Fibroblast of peridontal ligament (primary cell): ENCODE results near the gene ENO1.

Experiments used
- DNase-seq: peaks from one replicate; pipeline ENCODE4 v3.0.0-alpha.2; 2010; ENCODE audit errors: extremely low read depth

ENO1 gene

DNA sequence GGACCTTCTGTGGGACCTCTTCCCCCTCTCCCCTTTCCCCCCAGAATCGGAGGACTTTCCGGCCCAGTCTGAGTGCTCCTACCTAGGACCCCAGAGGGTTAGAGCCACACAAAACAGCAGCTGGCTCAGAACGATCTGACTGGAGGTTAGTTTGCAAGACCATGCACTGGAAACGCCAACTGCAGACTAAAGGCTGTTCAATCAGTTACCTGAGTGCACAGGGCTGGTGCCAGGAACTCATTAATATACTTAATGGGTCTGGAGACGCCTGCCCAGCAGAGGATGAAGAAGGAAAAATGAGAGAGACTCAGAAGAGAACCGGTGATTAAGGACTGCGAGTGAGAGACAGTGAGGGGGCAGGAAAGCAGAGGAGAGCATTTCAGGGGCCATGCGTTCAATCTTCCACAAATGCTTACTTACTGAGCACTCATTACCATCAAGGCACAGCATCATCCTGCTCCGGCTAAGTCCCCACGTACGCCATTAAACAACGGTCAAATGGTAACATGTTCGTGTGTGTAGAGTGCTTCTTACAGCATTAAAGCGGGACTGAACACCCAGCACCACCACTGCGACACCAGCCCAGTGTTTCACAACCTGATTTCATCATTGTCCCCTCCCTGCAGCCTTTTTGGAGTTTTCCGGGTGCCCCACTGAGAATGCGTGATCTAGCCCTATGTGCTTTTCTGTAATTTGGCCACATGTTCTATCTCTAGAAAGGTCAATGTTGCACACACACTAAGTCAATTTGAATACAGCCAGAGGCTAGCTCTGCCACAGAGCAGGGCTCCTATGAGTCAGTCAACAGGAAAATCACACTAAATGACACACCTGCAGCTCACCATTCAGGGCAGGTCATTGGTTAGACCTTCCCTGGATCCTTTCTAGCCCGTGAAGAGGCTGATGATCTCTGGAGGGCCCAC is 7.6 kb downstream of the ENO1 start:
- DNase-seq = no peak

DNA sequence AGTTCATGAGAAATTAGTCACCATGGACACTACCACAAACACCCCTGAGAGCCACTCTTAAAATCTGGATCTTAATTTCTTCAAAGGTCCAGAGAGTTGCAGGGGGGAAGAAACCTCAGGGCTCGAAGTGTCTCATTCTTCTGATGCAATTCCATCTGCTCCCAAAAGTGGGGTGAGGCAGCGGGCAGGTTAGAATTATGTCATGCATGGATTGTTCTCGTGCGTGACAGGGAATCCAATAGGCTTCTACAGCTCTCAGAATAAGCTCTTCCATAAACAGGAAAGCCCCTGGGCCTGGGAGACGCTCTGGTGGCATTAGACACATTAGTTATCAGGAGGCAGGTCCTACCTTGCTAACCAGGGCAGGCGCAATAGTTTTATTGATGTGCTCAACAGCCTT is 8.4 kb downstream of the ENO1 start:
- DNase-seq = no peak

GRCh38 chr1:8867878-8868567 is 10.5 kb downstream of the ENO1 start:
- no peak for DNase-seq

DNA sequence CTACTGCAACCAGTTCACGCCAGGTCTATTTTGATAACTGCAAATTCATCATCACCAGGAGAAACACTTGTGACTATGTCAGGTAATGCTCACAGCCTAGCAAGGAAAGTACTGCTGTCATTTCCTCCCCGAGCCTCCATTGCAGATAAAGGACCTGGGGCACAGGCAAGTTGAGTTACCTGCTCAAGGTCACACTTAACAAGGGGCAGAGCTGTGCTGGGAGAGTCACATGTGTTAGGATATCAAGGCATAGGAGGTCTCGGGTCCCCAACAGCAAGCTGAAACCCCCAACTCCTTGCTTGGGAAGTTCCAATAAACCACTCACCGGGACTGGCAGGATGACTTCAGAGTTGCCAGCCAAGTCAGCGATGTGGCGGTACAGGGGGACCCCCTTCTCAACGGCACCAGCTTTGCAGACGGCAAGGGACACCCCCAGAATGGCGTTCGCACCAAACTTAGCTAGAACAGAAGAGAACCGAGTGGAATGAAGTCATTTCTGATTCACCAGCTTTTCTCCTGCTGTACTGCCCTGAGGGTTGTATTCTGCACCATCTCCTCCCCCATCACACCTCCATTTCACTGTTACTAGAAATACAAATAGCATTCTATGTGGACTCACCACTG is 11.6 kb downstream of the ENO1 start:
- no peak for DNase-seq

DNA sequence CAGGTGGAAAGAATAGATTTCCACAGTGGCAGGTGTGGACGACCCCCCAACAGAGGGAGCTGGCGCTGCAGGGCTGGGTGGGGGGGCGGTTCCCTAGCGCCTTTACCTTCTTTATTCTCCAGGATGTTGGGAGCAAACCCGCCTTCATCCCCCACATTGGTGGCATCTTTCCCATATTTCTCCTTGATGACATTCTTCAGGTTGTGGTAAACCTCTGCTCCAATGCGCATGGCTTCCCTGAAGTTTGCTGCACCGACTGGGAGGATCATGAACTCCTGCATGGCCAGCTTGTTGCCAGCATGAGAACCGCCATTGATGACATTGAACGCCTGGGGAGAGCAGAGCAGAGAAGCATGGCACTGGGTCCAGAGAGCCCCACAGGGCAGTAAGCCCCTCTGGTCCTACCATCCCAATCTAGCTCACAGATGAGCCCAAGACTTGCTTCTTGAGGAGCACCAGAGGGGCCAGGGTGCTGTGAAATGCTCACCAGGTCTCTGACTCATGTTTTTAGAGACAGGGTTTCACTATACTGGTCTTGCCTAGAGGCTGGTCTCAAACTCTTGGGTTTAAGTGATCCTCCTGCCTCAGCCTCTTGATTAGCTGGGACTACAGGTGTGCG is 12.2 kb downstream of the ENO1 start:
- no peak for DNase-seq

DNA sequence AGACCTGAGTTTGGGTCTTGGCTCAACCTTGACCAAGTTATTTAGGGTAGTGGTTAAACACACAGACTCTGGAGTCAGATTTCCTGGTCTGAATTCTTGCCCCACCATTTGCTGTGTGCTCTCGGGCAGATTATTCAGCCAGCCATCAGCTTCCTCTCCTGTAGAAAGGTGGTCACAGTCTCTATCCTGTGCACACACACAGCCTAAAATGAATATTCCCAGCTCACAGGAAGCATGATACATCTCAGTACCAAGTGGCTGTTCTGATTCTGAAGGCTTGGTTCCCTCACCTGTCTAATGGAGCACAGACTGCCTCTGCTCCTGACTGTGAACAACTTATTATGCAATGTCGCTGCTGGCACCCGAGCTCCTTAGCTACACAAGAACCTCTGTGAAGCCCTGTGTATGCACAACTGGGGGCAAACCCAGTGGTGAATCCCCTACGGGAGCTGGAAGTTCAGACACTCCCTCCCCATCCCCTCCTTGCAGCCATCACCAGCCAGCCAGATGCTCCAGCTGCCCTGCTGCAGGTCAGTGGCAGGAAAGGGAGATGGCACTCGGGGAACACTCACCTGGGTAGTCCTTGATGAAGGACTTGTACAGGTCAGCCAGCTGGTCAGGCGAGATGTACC is 13.7 kb downstream of the ENO1 start:
- no peak for DNase-seq

DNA sequence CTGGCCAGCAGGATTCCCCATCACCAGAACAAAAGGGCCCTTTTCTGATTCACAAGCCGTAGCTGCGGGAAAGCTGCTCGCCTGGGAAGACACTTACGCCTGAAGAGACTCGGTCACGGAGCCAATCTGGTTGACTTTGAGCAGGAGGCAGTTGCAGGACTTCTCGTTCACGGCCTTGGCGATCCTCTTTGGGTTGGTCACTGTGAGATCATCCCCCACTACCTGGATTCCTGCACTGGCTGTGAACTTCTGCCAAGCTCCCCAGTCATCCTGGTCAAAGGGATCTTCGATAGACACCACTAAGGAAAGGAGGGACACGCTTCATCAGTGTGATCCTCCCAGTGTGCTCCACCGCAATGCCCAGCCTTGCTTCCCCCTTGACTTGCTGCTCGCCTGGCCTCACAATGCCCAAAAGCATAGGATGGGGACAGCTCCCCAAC is 14.7 kb downstream of the ENO1 start:
- DNase-seq = no peak

GRCh38 chr1:8863138-8863537 is 15.3 kb downstream of the ENO1 start:
- no peak for DNase-seq

DNA sequence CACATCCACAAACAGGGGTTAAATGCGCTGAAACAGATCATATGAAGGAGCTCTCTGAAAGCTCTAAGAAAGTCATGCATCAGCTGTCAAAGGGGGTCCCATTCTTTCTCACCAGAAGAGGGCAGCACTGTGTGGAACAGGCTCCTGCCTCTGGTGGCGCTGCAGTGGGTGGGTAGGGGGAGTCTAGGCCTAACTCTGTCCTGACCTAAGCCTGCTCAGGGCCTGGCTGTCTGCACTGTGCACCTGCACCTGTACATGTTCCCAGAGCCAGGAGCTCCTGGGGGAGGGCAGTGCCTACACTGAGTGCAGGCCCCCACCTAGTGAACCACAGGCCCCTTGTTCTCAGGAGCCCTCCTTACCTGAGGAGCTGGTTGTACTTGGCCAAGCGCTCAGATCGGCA is 16.0 kb downstream of the ENO1 start:
- no peak for DNase-seq

GRCh38 chr1:8860738-8861516 is 17.6 kb downstream of the ENO1 start:
- DNase-seq = no peak

DNA sequence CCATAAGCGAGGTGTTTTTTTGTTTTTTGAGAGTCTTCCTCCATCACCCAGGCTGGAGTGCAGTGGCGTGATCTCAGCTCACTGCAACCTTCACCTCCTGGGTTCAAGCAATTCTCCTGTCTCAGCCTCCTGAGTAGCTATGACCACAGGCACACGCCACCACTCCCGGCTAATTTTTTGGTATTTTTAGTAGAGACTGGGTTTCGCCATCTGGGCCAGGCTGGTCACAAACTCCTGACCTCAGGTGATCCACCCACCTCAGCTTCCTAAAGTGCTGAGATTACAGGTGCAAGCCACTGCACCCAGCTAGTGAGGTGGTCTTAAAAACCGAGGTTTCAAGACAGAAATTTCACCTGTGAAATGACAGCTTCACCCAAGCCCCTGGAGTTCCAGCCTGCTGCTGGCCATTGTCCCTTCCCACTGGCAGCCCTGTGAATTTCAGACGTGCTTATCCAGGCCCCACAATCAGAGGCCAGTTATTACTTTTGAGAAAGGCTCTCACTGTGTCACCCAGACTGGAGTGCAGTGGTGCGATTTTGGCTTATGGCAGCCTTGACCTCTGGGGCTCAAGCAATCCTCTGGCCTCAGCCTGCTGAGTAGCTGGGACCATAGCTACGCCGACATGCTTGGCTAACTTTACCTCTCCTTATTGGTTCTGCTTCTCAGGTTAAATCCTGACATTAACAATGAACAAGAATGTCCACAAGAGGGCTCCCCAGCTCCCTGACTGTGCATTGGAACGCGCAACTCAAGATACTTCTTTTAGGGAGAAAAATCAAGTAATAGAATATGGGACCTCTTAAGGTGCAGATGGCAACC is 19.4 kb downstream of the ENO1 start:
- peak; percentile 77 for DNase-seq

GRCh38 chr1:8858112-8858668 is 20.3 kb downstream of the ENO1 start:
- DNase-seq = peak; percentile 79

GRCh38 chr1:8856689-8857412 is 21.6 kb downstream of the ENO1 start:
- DNase-seq = no peak

GRCh38 chr1:8854240-8854639 is 24.2 kb downstream of the ENO1 start:
- no peak for DNase-seq

DNA sequence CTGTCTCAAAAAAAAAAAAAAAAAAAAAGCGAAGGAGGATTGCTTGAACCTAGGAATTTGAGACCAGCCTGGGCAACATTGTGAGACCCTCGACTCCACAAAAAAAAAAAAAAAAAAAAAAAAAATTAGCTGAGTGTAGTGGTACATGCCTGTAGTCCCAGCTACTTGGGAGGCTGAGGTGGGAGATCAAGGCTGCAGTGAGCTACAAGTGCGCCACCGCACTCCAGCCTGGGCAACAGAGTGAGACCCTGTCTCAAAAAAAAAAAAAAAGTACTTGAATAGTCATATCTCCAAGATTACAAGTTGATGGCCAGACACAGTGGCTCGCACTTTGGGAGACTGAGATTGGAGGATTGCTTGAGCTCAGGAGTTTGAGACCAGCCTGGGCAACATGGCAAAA is 27.4 kb downstream of the ENO1 start:
- DNase-seq = no peak

GRCh38 chr1:8848663-8849386 is 29.7 kb downstream of the ENO1 start:
- peak; percentile 89 for DNase-seq

DNA sequence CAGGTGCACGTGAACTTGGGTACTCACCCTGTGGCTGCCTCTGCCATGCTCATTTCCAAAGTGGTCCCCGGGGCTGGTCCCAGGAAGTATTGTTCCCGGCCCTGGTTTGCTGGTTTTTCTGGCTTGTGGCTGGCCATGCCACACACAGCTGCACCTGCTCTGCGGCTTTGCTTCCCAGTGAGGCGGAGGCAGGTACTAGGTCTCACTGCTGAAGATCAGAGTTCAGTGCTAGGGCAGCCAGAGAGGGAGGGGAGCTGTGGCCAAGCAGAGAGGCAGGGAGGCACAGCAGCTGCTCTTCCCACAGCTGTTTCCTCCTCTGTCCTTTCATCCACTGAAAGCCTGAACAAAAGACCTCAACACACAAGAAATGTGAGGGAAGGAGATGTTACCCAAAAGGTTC is 30.5 kb downstream of the ENO1 start:
- DNase-seq = no peak

DNA sequence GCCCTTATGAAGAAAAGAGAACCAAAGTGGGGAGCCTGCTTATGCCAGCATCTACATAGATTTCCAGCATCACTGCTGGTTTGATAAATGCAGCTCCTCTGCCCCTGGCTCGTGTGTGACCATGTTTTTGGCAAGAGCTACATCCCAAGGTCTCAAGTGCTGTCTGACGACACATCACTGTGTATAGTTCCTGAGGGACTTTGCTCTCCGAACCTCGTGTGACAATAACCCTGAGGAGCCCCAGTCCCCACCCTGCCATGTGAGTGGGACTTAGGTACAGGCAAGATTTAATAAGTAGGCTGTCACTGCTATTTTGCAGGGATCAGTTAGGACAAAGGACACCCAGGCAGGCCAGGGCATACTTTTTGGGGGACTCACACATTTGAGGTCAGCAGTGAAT is 32.2 kb downstream of the ENO1 start:
- no peak for DNase-seq
